ENCODE data around the gene SFRP5.
A peak's percentile ranks its signal among the peaks of the same experiment; 100 is the strongest.

Gene SFRP5

GRCh38 chr10:97763947-97764346 lies 7.9 kb downstream of the SFRP5 start:
- DNase-seq: no peak

GRCh38 chr10:97763411-97763810 lies 8.4 kb downstream of the SFRP5 start:
- DNase-seq: no peak

- no peak for DNase-seq
Observed at GRCh38 chr10:97762816-97763215, 9.0 kb downstream of the SFRP5 start.

GRCh38 chr10:97762056-97762455 lies 9.7 kb downstream of the SFRP5 start:
- no peak for DNase-seq

- no peak for DNase-seq
Observed at GRCh38 chr10:97761331-97761865, 10.4 kb downstream of the SFRP5 start.

GRCh38 chr10:97760461-97761257 lies 11.1 kb downstream of the SFRP5 start:
- no peak for DNase-seq

- no peak for DNase-seq
Observed at GRCh38 chr10:97759946-97760345, 11.9 kb downstream of the SFRP5 start.

- peak; percentile 7 for DNase-seq
Observed at GRCh38 chr10:97759158-97759887, 12.5 kb downstream of the SFRP5 start.

- DNase-seq: no peak
Observed at GRCh38 chr10:97757471-97757870, 14.3 kb downstream of the SFRP5 start.

- DNase-seq: no peak
Observed at GRCh38 chr10:97755718-97756117, 16.1 kb downstream of the SFRP5 start.

- DNase-seq: no peak
Observed at GRCh38 chr10:97754726-97755125, 17.1 kb downstream of the SFRP5 start.

GRCh38 chr10:97752956-97753355 lies 18.8 kb downstream of the SFRP5 start:
- no peak for DNase-seq

GRCh38 chr10:97748116-97748515 lies 23.7 kb downstream of the SFRP5 start:
- DNase-seq: no peak

- DNase-seq: no peak
Observed at GRCh38 chr10:97747573-97747972, 24.2 kb downstream of the SFRP5 start.

- DNase-seq: no peak
Observed at GRCh38 chr10:97744405-97745035, 27.3 kb downstream of the SFRP5 start.

- DNase-seq: no peak
Observed at GRCh38 chr10:97743169-97743943, 28.4 kb downstream of the SFRP5 start.

GRCh38 chr10:97740613-97741012 lies 31.2 kb downstream of the SFRP5 start:
- DNase-seq: no peak

GRCh38 chr10:97738616-97739015 lies 33.2 kb downstream of the SFRP5 start:
- no peak for DNase-seq

- DNase-seq: no peak
Observed at GRCh38 chr10:97737770-97738265, 34.0 kb downstream of the SFRP5 start.

GRCh38 chr10:97736902-97737769 lies 34.7 kb downstream of the SFRP5 start, which contains the start of gene ZFYVE27:
ZFYVE27 (plus strand) TSS chr10:97737128; CDS start chr10:97738478, 1,350 bp downstream.
- peak; percentile 84 for DNase-seq

- DNase-seq: no peak
Observed at GRCh38 chr10:97736403-97736901, 35.3 kb downstream of the SFRP5 start.
